WTC11 (cell line): Measurements from ENCODE around the gene ARID3C. TPM values are rescaled to one million over a fixed set of nuclear protein-coding genes. Genes with fewer than 3 reads are reported as not detected.

Source experiments
- ATAC-seq: fragments of 200-7000 bp; cut with Tn5 transposase; 2 replicates; pipeline ENCODE4 v1.10.0; 2021; ENCODE audit warnings: mild to moderate bottlenecking, moderate library complexity
- CTCF ChIA-PET: fragments of 300-600 bp; sonication (Branson Sonifier 250); formaldehyde crosslinking; loops from one replicate; lab custom pipeline; 2021; ENCODE audit warnings: antibody characterized with exemption; lab: Charles Lee
- POLR2A ChIA-PET: fragments of 350-600 bp; sonication (Branson Sonifier 250); formaldehyde crosslinking; loops from one replicate; lab custom pipeline; 2021; ENCODE audit warnings: antibody characterized with exemption; lab: Charles Lee
- DNase-seq: peaks from one replicate; pipeline ENCODE4 v3.0.0; 2021; ENCODE audit warnings: low spot score
- H3K27ac Mint-ChIP-seq: 2 replicates; pipeline ENCODE4 v1.8.0; 2021; ENCODE audit warnings: mixed read lengths
- H3K27me3 Mint-ChIP-seq: 2 replicates; pipeline ENCODE4 v1.8.0; 2021; ENCODE audit warnings: low read depth, mild to moderate bottlenecking, moderate library complexity, mixed read lengths
- H3K36me3 Mint-ChIP-seq: 2 replicates; pipeline ENCODE4 v1.8.0; 2021; ENCODE audit warnings: mixed read lengths
- H3K4me1 Mint-ChIP-seq: 2 replicates; pipeline ENCODE4 v1.8.0; 2022; ENCODE audit warnings: mixed read lengths
- H3K4me3 Mint-ChIP-seq: 2 replicates; pipeline ENCODE4 v1.8.0; 2021; ENCODE audit warnings: mild to moderate bottlenecking, moderate library complexity, mixed read lengths
- H3K9me3 Mint-ChIP-seq: 2 replicates; pipeline ENCODE4 v1.8.0; 2021; ENCODE audit warnings: mixed read lengths
- ATF1 ChIP-seq: sonication (generic); formaldehyde crosslinking; IDR thresholded peaks from 2 replicates; pipeline ENCODE4 v1.8.1; 2023; ENCODE audit warnings: mild to moderate bottlenecking, moderate library complexity, missing genetic modification reagents
- ATF6 ChIP-seq: sonication (generic); formaldehyde crosslinking; IDR thresholded peaks from 2 replicates; pipeline ENCODE4 v1.8.1; 2023; ENCODE audit warnings: mild to moderate bottlenecking, missing genetic modification reagents
- CDX4 ChIP-seq: fragments of 250-450 bp; sonication (Bioruptor Pico); IDR thresholded peaks from 2 replicates; pipeline ENCODE4 v1.9.0; 2021; ENCODE audit warnings: moderate library complexity, mild to moderate bottlenecking, inconsistent platforms, borderline replicate concordance
- CTCF ChIP-seq: fragments of 200-600 bp; IDR thresholded peaks from 2 replicates; pipeline ENCODE4 v1.8.0; 2022; ENCODE audit warnings: antibody characterized with exemption
- ETV6 ChIP-seq: sonication (generic); formaldehyde crosslinking; IDR thresholded peaks from 2 replicates; pipeline ENCODE4 v1.8.1; 2022; ENCODE audit warnings: mild to moderate bottlenecking, missing genetic modification reagents
- FOXP4 ChIP-seq: sonication (generic); formaldehyde crosslinking; IDR thresholded peaks from 2 replicates; pipeline ENCODE4 v1.8.0; 2022; ENCODE audit warnings: mild to moderate bottlenecking, missing genetic modification reagents
- MAX ChIP-seq: sonication (generic); formaldehyde crosslinking; IDR thresholded peaks from 2 replicates; pipeline ENCODE4 v1.8.0; 2022; ENCODE audit warnings: mild to moderate bottlenecking, missing genetic modification reagents
- MLX ChIP-seq: sonication (generic); formaldehyde crosslinking; IDR thresholded peaks from 2 replicates; pipeline ENCODE4 v1.8.1; 2023; ENCODE audit warnings: mild to moderate bottlenecking, missing genetic modification reagents, moderate library complexity
- NFE2L1 ChIP-seq: sonication (generic); formaldehyde crosslinking; IDR thresholded peaks from 2 replicates; pipeline ENCODE4 v1.8.1; 2023; ENCODE audit warnings: missing genetic modification reagents
- NR3C1 ChIP-seq: sonication (generic); formaldehyde crosslinking; conservative IDR thresholded peaks from 2 replicates; pipeline ENCODE4 v1.8.1; 2023; ENCODE audit warnings: low read depth, mild to moderate bottlenecking, missing genetic modification reagents
- PRDM15 ChIP-seq: sonication (generic); formaldehyde crosslinking; IDR thresholded peaks from 2 replicates; pipeline ENCODE4 v1.8.0; 2022; ENCODE audit warnings: missing genetic modification reagents
- SOX15 ChIP-seq: fragments of 250-450 bp; sonication (Bioruptor Pico); IDR thresholded peaks from 2 replicates; pipeline ENCODE4 v1.9.0; 2021; ENCODE audit warnings: mild to moderate bottlenecking
- ZNF121 ChIP-seq: sonication (generic); formaldehyde crosslinking; IDR thresholded peaks from 2 replicates; pipeline ENCODE4 v1.8.0; 2023; ENCODE audit warnings: missing genetic modification reagents
- ZNF219 ChIP-seq: sonication (generic); formaldehyde crosslinking; IDR thresholded peaks from 2 replicates; pipeline ENCODE4 v1.8.0; 2023; ENCODE audit warnings: missing genetic modification reagents, mild to moderate bottlenecking, borderline replicate concordance
- ZSCAN18 ChIP-seq: fragments of 250-450 bp; sonication (Bioruptor Pico); IDR thresholded peaks from 2 replicates; pipeline ENCODE4 v2.1.2; 2022; ENCODE audit warnings: mild to moderate bottlenecking, moderate library complexity
- total RNA-seq: library from RNA; stranded (reverse); gene quantifications from 3 replicates; pipeline ENCODE4 v1.2.3, GENCODE V29; 2021

ARID3C gene
- total RNA-seq, 1 experiment from 2014 or later: 0.15 TPM

- DNase-seq (peak; percentile 94), ATAC-seq (peak; percentile 77)
- no peak for TF ChIP-seq CDX4 (CRISPR knock-in tag)
- TF ChIP-seq MAX (CRISPR knock-in tag): peak; percentile 25; the same call in 1 of the 2 replicates
- TF ChIP-seq ZNF121 (CRISPR knock-in tag): peak; percentile 83
- 0 out of 2 replicates have a peak, but pooled peaks have one; percentile 18 for TF ChIP-seq ETV6 (CRISPR knock-in tag)
- no peak for TF ChIP-seq ZSCAN18
- peak; percentile 54 for TF ChIP-seq CTCF
- peaks cover 9% of the 10 kb centered on the region for H3K4me1 Mint-ChIP-seq
- peaks cover 15% of the 10 kb centered on the region for H3K36me3 Mint-ChIP-seq
- H3K9me3 Mint-ChIP-seq: peaks cover 11% of the 10 kb centered on the region
- peak overlapping the region; percentile 94 for H3K4me3 Mint-ChIP-seq
- H3K27ac Mint-ChIP-seq: peak overlapping the region; percentile 74
- ChIA-PET CTCF (interaction anchor here (0.6 to 4.0 kb wide), 21 partner anchors 9 to 330 kb away, joined by 3 to 65 read pairs (median 6); partner anchors contain the start of genes ARID3C, DCTN3, GALT and IL11RA), POLR2A (interaction anchor here (1.0 to 1.9 kb wide), 4 partner anchors 10 to 27 kb away, joined by 3 to 11 read pairs (median 6); partner anchors contain the start of genes GALT and SIGMAR1)
- peaks cover 10% of the 10 kb centered on the region for H3K27me3 Mint-ChIP-seq
Observed at GRCh38 chr9:34664281-34665066, 35.6 kb upstream of the ARID3C start.

- ChIA-PET CTCF (interaction anchor here (1.2 to 3.5 kb wide), 6 partner anchors 11 to 331 kb away, joined by 3 to 56 read pairs (median 18); partner anchors contain the start of genes GALT, IL11RA and SIGMAR1), POLR2A (no interaction called here)
- Mint-ChIP-seq H3K9me3 (no peaks in the 10 kb centered on the region), H3K4me1 (peaks cover 9% of the 10 kb centered on the region), H3K27ac (no peak overlapping the region), H3K27me3 (peaks cover 6% of the 10 kb centered on the region), H3K36me3 (peaks cover 4% of the 10 kb centered on the region; the same call in 1 of the 2 replicates), H3K4me3 (no peak overlapping the region)
- ATAC-seq (no peak), DNase-seq (no peak)
- TF ChIP-seq MLX (CRISPR knock-in tag) (no peak), NR3C1 (CRISPR knock-in tag) (no peak), NFE2L1 (CRISPR knock-in tag) (no peak), CTCF (no peak), PRDM15 (CRISPR knock-in tag) (no peak), ATF6 (no peak), ZNF219 (CRISPR knock-in tag) (no peak), FOXP4 (CRISPR knock-in tag) (no peak), SOX15 (CRISPR knock-in tag) (no peak), ATF1 (CRISPR knock-in tag) (no peak)
Observed at GRCh38 chr9:34663303-34663605, 34.4 kb upstream of the ARID3C start.
